ENCODE measurements around the gene GMCL1.

Gene GMCL1

DNA sequence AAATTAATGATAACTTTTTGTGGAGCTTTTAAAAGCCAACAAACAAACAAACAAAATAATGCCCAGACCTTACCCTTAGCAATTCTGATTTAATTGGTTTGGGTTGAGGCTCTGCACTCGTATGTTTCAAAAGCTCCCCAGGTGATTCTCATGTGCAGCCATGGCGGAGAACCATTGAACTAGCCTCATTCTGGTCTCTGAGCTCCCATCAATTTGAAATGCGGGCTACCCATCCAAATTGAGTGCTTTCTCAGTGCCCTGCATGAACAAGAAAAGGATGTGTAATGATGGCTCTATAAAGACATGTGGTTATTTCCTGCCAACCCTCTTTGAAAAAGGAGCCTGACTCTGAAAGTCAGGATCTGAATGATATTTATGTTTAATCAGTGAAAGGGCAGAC lies 93.7 kb downstream of the GMCL1 start:
- DNase-seq (ENCODE audit: low read depth in 1 of 2, low spot score in 1 of 2) = no peak

DNA sequence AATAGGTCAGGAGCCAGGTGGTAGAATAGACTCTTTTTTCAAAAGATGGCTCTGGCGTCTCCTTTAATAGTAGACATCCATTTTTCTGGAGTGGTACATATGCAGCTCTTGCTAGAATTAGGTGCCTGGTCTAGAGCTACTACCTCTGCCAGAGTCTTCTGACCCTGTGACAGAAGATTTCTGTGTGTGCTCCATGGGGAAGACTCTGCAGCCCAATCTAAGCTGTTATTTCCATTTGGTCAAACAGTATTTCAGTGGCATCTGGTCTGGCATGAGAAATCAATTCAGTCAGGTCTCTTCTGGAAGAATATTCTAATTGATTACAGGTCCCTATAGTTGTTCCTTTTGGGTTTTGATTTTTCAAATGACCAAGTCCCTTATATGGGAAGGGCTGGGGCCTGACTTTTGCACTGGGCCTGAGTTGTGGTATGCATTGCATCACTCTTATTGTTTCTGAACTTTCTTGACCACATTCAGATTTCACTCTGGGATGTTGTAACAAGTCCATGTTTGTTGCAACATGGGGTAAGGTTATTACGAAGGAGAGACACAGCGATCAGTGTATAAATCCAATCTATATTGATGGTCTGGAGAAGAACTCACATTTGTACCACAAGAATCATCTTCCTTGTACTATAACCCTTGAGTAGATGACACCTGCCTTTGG lies 97.5 kb downstream of the GMCL1 start:
- no peak for DNase-seq (ENCODE audit: low read depth in 1 of 2, low spot score in 1 of 2)

Data from stimulated activated CD4-positive, alpha-beta T cell treated with anti-CD3 and anti-CD28 coated beads, Interleukin-15, amount 100 ng/mL, for 1 hour (primary cell).